ENCODE measurements around the gene NUBPL.

GRCh38 chr14:31770271-31770670, 209.1 kb downstream of the NUBPL start:
- TF ChIP-seq CTCF (IDR thresholded peaks at IDR 0.05 in 8 of 11, conservative IDR thresholded peaks at IDR 0.05 in 3 of 11) (no peak), POLR2AphosphoS5 (IDR thresholded peaks at IDR 0.05) (no peak)
